Measurements from ENCODE around the gene GPR26.

GPR26 gene

GRCh38 chr10:123703195-123703790 lies 37.1 kb downstream of the GPR26 start:
- Histone ChIP-seq H3K36me3 (ENCODE audit: control insufficient read depth in 2 of 2, insufficient read depth in 2 of 2, low read length in 2 of 2) (no peaks in the 10 kb centered on the region), H3K27me3 (ENCODE audit: control insufficient read depth in 2 of 2, insufficient read depth in 2 of 2, low read length in 2 of 2) (no peaks in the 10 kb centered on the region), H3K27ac (ENCODE audit: low read depth in 2 of 2, low read length in 2 of 2) (no peak overlapping the region), H3K4me3 (ENCODE audit: low read length in 2 of 2) (no peak overlapping the region), H3K9ac (ENCODE audit: low read depth in 1 of 2, low read length in 2 of 2) (no peak overlapping the region), H3K4me1 (ENCODE audit: control insufficient read depth in 2 of 2, insufficient read depth in 2 of 2, low read length in 2 of 2) (no peaks in the 10 kb centered on the region), H3K9me3 (ENCODE audit: control insufficient read depth in 2 of 2, low read length in 2 of 2) (no peaks in the 10 kb centered on the region)

- H3K27me3 ChIP-seq (ENCODE audit: control insufficient read depth in 2 of 2, insufficient read depth in 2 of 2, low read length in 2 of 2), result no peaks in the 10 kb centered on the region
- no peak overlapping the region for H3K27ac ChIP-seq (ENCODE audit: low read depth in 2 of 2, low read length in 2 of 2)
Measured at GRCh38 chr10:123704076-123704475, 37.9 kb downstream of the GPR26 start.

GRCh38 chr10:123704812-123705211 lies 38.7 kb downstream of the GPR26 start:
- H3K27ac ChIP-seq (ENCODE audit: low read depth in 2 of 2, low read length in 2 of 2), result no peak overlapping the region
- no peaks in the 10 kb centered on the region for H3K4me1 ChIP-seq (ENCODE audit: control insufficient read depth in 2 of 2, insufficient read depth in 2 of 2, low read length in 2 of 2)
- no peak overlapping the region for H3K4me3 ChIP-seq (ENCODE audit: low read length in 2 of 2)
- H3K27me3 ChIP-seq (ENCODE audit: control insufficient read depth in 2 of 2, insufficient read depth in 2 of 2, low read length in 2 of 2), result no peaks in the 10 kb centered on the region
- no peaks in the 10 kb centered on the region for H3K36me3 ChIP-seq (ENCODE audit: control insufficient read depth in 2 of 2, insufficient read depth in 2 of 2, low read length in 2 of 2)
- H3K9me3 ChIP-seq (ENCODE audit: control insufficient read depth in 2 of 2, low read length in 2 of 2), result no peaks in the 10 kb centered on the region
- H3K9ac ChIP-seq (ENCODE audit: low read depth in 1 of 2, low read length in 2 of 2), result no peak overlapping the region

More at GRCh38 chr10:123704076-123704475, 37.9 kb downstream of the GPR26 start:
- no peak overlapping the region for H3K4me3 ChIP-seq (ENCODE audit: low read length in 2 of 2)
- H3K9ac ChIP-seq (ENCODE audit: low read depth in 1 of 2, low read length in 2 of 2), result no peak overlapping the region
- H3K9me3 ChIP-seq (ENCODE audit: control insufficient read depth in 2 of 2, low read length in 2 of 2), result no peaks in the 10 kb centered on the region
- no peaks in the 10 kb centered on the region for H3K4me1 ChIP-seq (ENCODE audit: control insufficient read depth in 2 of 2, insufficient read depth in 2 of 2, low read length in 2 of 2)
- no peaks in the 10 kb centered on the region for H3K36me3 ChIP-seq (ENCODE audit: control insufficient read depth in 2 of 2, insufficient read depth in 2 of 2, low read length in 2 of 2)

DNA sequence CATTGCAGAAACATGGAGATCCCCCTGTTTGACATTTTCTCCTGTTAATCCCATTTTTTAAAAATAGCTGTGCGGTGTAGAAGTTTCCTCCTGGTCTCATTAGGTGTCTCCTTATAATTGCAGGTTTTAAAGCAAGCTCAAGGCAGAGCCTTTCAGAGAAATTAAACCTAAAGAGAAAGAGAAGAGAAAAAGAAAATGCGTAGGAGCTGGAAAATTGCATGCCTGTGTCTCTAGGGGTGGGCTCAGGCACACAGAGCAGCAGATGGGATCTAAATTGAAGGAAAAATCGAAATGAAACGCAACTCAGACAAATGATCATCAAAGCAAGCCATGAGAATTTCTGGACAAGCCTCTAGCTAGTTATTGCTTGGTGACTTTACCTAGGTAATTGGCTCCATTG lies 40.1 kb downstream of the GPR26 start:
- H3K27ac ChIP-seq (ENCODE audit: low read depth in 2 of 2, low read length in 2 of 2), result no peak overlapping the region
- no peaks in the 10 kb centered on the region for H3K4me1 ChIP-seq (ENCODE audit: control insufficient read depth in 2 of 2, insufficient read depth in 2 of 2, low read length in 2 of 2)
- H3K9me3 ChIP-seq (ENCODE audit: control insufficient read depth in 2 of 2, low read length in 2 of 2), result no peaks in the 10 kb centered on the region
- H3K9ac ChIP-seq (ENCODE audit: low read depth in 1 of 2, low read length in 2 of 2), result no peak overlapping the region
- H3K4me3 ChIP-seq (ENCODE audit: low read length in 2 of 2), result no peak overlapping the region
- no peaks in the 10 kb centered on the region for H3K27me3 ChIP-seq (ENCODE audit: control insufficient read depth in 2 of 2, insufficient read depth in 2 of 2, low read length in 2 of 2)
- H3K36me3 ChIP-seq (ENCODE audit: control insufficient read depth in 2 of 2, insufficient read depth in 2 of 2, low read length in 2 of 2), result no peaks in the 10 kb centered on the region

DNA sequence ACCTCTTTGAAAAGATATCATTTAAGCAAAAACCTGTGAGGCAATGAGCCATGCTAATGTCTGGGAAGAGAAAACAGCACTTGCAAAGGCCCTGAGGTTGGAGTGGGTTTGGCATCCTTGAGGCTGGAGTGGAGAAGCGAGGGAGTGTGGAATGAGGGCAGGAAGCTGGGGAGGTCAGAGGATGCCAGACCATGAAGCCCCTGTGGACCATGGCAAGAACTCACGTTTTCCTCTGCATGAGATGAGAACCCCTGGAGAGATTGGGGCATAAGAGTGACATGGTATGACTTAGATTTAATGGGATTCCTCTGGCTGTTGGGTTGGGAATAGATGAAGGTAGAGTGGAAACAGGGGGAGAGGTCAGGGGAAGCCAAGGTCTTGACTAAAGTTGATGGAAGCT lies 49.4 kb downstream of the GPR26 start:
- no peak overlapping the region for H3K9ac ChIP-seq (ENCODE audit: low read depth in 1 of 2, low read length in 2 of 2)
- peaks cover 0 to 2% of the 10 kb centered on the region in 2 donors for H3K9me3 ChIP-seq (ENCODE audit: control insufficient read depth in 2 of 2, low read length in 2 of 2)
- no peaks in the 10 kb centered on the region for H3K27me3 ChIP-seq (ENCODE audit: control insufficient read depth in 2 of 2, insufficient read depth in 2 of 2, low read length in 2 of 2)
- H3K36me3 ChIP-seq (ENCODE audit: control insufficient read depth in 2 of 2, insufficient read depth in 2 of 2, low read length in 2 of 2), result no peaks in the 10 kb centered on the region
- no peak overlapping the region for H3K27ac ChIP-seq (ENCODE audit: low read depth in 2 of 2, low read length in 2 of 2)
- H3K4me1 ChIP-seq (ENCODE audit: control insufficient read depth in 2 of 2, insufficient read depth in 2 of 2, low read length in 2 of 2), result no peaks in the 10 kb centered on the region
- H3K4me3 ChIP-seq (ENCODE audit: low read length in 2 of 2), result no peak overlapping the region

GRCh38 chr10:123717336-123717735 lies 51.2 kb downstream of the GPR26 start:
- Histone ChIP-seq H3K4me1 (ENCODE audit: control insufficient read depth in 2 of 2, insufficient read depth in 2 of 2, low read length in 2 of 2) (no peaks in the 10 kb centered on the region), H3K36me3 (ENCODE audit: control insufficient read depth in 2 of 2, insufficient read depth in 2 of 2, low read length in 2 of 2) (no peaks in the 10 kb centered on the region), H3K9ac (ENCODE audit: low read depth in 1 of 2, low read length in 2 of 2) (no peak overlapping the region), H3K4me3 (ENCODE audit: low read length in 2 of 2) (no peak overlapping the region), H3K27ac (ENCODE audit: low read depth in 2 of 2, low read length in 2 of 2) (no peak overlapping the region), H3K9me3 (ENCODE audit: control insufficient read depth in 2 of 2, low read length in 2 of 2) (peaks cover 0 to 2% of the 10 kb centered on the region in 2 donors), H3K27me3 (ENCODE audit: control insufficient read depth in 2 of 2, insufficient read depth in 2 of 2, low read length in 2 of 2) (no peaks in the 10 kb centered on the region)

GRCh38 chr10:123718544-123719060 lies 52.4 kb downstream of the GPR26 start:
- no peak overlapping the region for H3K9ac ChIP-seq (ENCODE audit: low read depth in 1 of 2, low read length in 2 of 2)
- H3K4me3 ChIP-seq (ENCODE audit: low read length in 2 of 2), result no peak overlapping the region
- no peaks in the 10 kb centered on the region for H3K27me3 ChIP-seq (ENCODE audit: control insufficient read depth in 2 of 2, insufficient read depth in 2 of 2, low read length in 2 of 2)
- no peaks in the 10 kb centered on the region for H3K4me1 ChIP-seq (ENCODE audit: control insufficient read depth in 2 of 2, insufficient read depth in 2 of 2, low read length in 2 of 2)
- peaks cover 0 to 2% of the 10 kb centered on the region in 2 donors for H3K9me3 ChIP-seq (ENCODE audit: control insufficient read depth in 2 of 2, low read length in 2 of 2)
- H3K27ac ChIP-seq (ENCODE audit: low read depth in 2 of 2, low read length in 2 of 2), result no peak overlapping the region
- no peaks in the 10 kb centered on the region for H3K36me3 ChIP-seq (ENCODE audit: control insufficient read depth in 2 of 2, insufficient read depth in 2 of 2, low read length in 2 of 2)

DNA sequence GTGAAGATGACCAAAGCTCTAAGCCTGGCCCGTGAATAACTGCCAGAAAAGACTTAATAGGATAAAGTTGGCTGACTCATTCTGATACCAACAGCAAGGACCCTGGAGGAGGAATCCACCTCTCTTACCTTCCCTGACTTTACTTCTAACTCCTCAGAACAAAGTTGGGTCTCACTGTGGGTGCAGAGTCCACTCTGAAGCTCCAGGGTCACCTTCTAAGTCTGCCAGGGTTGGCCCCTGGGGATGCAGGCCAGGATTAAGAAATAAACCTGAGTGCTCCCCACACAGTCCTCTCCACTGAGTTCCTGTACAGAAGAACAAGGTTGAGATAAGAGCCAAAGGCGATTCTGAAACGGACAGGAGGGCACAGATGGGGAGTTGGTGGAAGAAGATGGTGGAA lies 54.4 kb downstream of the GPR26 start:
- Histone ChIP-seq H3K27me3 (ENCODE audit: control insufficient read depth in 2 of 2, insufficient read depth in 2 of 2, low read length in 2 of 2) (no peaks in the 10 kb centered on the region), H3K4me1 (ENCODE audit: control insufficient read depth in 2 of 2, insufficient read depth in 2 of 2, low read length in 2 of 2) (no peaks in the 10 kb centered on the region), H3K9ac (ENCODE audit: low read depth in 1 of 2, low read length in 2 of 2) (no peak overlapping the region), H3K4me3 (ENCODE audit: low read length in 2 of 2) (no peak overlapping the region), H3K36me3 (ENCODE audit: control insufficient read depth in 2 of 2, insufficient read depth in 2 of 2, low read length in 2 of 2) (no peaks in the 10 kb centered on the region), H3K9me3 (ENCODE audit: control insufficient read depth in 2 of 2, low read length in 2 of 2) (peaks cover 0 to 2% of the 10 kb centered on the region in 2 donors), H3K27ac (ENCODE audit: low read depth in 2 of 2, low read length in 2 of 2) (no peak overlapping the region)

GRCh38 chr10:123721441-123722049 lies 55.4 kb downstream of the GPR26 start:
- Histone ChIP-seq H3K9ac (ENCODE audit: low read depth in 1 of 2, low read length in 2 of 2) (no peak overlapping the region), H3K9me3 (ENCODE audit: control insufficient read depth in 2 of 2, low read length in 2 of 2) (peaks cover 0 to 2% of the 10 kb centered on the region in 2 donors), H3K4me1 (ENCODE audit: control insufficient read depth in 2 of 2, insufficient read depth in 2 of 2, low read length in 2 of 2) (no peaks in the 10 kb centered on the region), H3K36me3 (ENCODE audit: control insufficient read depth in 2 of 2, insufficient read depth in 2 of 2, low read length in 2 of 2) (no peaks in the 10 kb centered on the region), H3K27ac (ENCODE audit: low read depth in 2 of 2, low read length in 2 of 2) (no peak overlapping the region), H3K4me3 (ENCODE audit: low read length in 2 of 2) (no peak overlapping the region), H3K27me3 (ENCODE audit: control insufficient read depth in 2 of 2, insufficient read depth in 2 of 2, low read length in 2 of 2) (no peaks in the 10 kb centered on the region)

DNA sequence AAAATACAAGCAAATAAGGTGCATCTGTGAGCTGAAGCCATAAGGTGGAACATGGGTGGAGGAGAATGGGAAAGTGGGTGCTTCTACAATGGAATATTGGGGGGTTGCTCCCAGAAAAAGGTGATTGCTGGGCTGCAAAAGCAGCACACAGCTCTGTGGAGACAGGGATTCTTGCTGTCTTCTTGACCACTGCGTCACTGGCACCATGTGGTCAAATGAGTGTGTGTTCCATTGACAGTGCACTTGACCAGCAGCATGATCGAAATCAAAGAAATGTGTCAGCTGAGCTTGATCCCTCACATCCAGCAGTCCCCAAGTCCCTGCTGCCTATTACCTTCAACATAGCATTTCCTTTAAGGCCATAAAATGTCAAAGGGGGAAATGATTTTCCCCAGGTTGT lies 56.2 kb downstream of the GPR26 start:
- no peaks in the 10 kb centered on the region for H3K27me3 ChIP-seq (ENCODE audit: control insufficient read depth in 2 of 2, insufficient read depth in 2 of 2, low read length in 2 of 2)
- H3K4me1 ChIP-seq (ENCODE audit: control insufficient read depth in 2 of 2, insufficient read depth in 2 of 2, low read length in 2 of 2), result no peaks in the 10 kb centered on the region
- H3K9me3 ChIP-seq (ENCODE audit: control insufficient read depth in 2 of 2, low read length in 2 of 2), result peaks cover 0 to 2% of the 10 kb centered on the region in 2 donors
- no peaks in the 10 kb centered on the region for H3K36me3 ChIP-seq (ENCODE audit: control insufficient read depth in 2 of 2, insufficient read depth in 2 of 2, low read length in 2 of 2)
- H3K4me3 ChIP-seq (ENCODE audit: low read length in 2 of 2), result no peak overlapping the region
- H3K27ac ChIP-seq (ENCODE audit: low read depth in 2 of 2, low read length in 2 of 2), result no peak overlapping the region
- no peak overlapping the region for H3K9ac ChIP-seq (ENCODE audit: low read depth in 1 of 2, low read length in 2 of 2)
